ENCODE results near the gene P2RX6. TPM values are rescaled to one million over a fixed set of nuclear protein-coding genes. Genes with fewer than 3 reads are reported as not detected.

The P2RX6 gene
- total and polyA plus RNA-seq, 12 donors: 0.07 to 7.7 (median 3.2) TPM

DNA sequence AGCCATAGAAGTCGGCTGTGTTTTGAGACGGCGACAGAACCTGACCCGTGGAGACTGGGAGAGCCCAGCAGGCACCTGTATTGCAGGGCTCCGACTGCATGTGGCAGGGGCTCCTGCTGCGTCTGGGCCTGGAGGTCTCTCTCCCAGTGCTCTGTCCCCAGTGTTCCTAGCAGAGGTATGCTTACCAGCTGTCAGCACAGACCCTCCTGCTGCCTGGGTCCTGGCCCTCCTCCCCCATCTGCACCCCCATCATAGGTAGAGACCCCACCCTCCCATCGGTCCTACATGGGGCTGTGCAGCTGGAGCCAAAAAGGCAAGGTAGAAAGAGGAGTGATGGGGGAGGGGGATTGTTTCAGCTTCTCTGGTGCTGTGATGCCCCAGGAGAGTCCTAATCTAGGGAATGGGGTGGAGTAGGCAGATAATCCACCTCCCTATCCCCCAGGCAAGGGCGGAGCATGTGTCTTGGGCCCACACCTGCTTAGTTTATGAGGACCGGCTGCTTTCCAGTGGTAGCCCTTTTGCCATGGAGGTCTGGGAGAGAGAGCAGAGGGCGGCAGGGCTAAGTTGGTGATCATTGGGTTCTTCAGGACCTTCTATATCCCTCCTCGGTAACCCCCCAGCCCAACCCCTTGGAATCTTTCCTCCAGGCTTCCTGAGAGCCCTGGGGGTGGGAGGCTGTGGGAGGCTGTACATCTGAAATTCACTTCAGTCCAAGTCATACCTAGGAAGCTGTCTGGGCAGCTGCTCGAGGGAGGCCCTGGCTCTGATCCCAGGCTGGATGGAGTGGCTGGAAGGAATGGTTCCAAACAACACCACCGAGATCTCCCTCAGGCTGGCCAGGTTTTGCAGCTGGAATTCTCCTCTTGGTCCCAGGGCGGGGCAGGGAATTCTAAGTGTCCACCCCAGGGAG, 12.1 kb downstream of the P2RX6 start:
- H3K36me3 ChIP-seq: no peaks in the 10 kb centered on the region
- H3K9me3 ChIP-seq: no peaks in the 10 kb centered on the region
- peaks cover 5 to 32% (median 21%) of the 10 kb centered on the region in 7 donors for H3K27me3 ChIP-seq
- intact Hi-C loops (cut with DNase I): loop anchor here in 1 of 10 donors (10.0 kb wide), 1 partner anchor 82 kb away; no protein-coding TSS in a partner anchor
- DNase-seq (peak in 1 of 2 donors; percentile 57), ATAC-seq (peak in 3 of 8 donors; percentile 14 to 38 (median 23))
- H3K4me1 ChIP-seq: peaks cover 2 to 12% (median 4%) of the 10 kb centered on the region in 9 donors
- H3K27ac ChIP-seq: no peak overlapping the region
- TF ChIP-seq CTCF (IDR thresholded peaks at IDR 0.05): no peak
- 61 to 63% methylated on average over 14 of the region's 14 CpGs for WGBS, 2 donors
- no peak overlapping the region for H3K4me3 ChIP-seq

DNA sequence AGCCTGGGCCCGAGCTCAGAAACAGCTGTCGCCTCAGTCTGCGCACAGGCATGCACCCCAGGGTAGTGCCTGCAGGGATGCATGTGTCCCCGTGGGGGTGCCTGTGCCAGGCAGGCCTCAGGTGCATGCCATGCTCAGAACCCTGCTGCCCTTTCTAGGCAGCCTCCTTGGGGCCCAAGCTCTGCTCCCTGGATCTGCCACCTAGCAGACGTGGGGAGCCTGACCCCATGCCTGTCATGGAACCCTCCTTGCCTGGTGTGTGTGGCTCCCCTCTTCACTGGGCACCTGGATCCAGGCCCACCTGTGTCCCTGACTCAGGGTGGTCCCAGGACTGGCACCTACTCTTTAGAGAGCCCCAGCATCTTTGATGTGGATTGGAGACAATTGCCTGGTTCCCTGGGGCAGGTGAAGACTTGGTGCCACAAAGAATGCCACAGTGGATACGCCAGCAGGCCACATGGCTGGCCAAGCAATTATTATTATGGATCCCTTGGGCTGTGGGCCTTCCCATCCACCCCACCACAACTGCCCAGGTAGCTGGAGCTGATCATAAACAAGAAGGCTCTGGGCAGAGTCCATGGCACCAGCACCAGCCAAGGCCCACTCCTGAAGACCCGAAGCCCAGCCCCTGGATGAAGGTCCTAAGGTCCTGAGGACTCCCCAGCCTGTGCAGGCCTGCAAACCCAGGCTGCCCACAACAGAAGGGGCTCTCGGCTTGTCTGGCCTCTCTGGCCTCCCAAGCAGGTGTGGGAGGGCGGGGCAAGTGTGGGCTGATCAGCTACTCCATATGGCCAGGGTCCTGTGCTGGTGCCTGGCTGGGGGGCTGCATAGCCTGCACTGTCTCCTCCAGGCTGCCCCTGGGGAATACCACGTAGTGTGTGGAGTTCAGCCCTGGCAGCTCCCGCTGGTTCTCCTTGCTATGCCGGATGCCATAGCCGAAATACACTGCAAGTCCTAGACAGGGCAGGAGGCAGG, 13.6 kb downstream of the P2RX6 start:
- no peak for TF ChIP-seq CTCF (IDR thresholded peaks at IDR 0.05)
- WGBS, 2 donors: 90 to 95% methylated on average over 13 of the region's 13 CpGs
- H3K4me3 ChIP-seq: no peak overlapping the region
- no peaks in the 10 kb centered on the region for H3K9me3 ChIP-seq
- H3K36me3 ChIP-seq: no peaks in the 10 kb centered on the region
- H3K4me1 ChIP-seq: peaks cover 3 to 19% (median 8%) of the 10 kb centered on the region in 9 donors
- no peak for DNase-seq
- intact Hi-C loops (cut with DNase I): loop anchor here in 2 of 10 donors (2.0 to 10.0 kb wide), 2 partner anchors 36 to 84 kb away; no protein-coding TSS in a partner anchor
- peak in 1 of 8 donors; percentile 7 for ATAC-seq
- H3K27ac ChIP-seq: no peak overlapping the region
- H3K27me3 ChIP-seq: peaks cover 8 to 44% (median 31%) of the 10 kb centered on the region in 7 donors

GRCh38 chr22:21029486-21030025, 14.6 kb downstream of the P2RX6 start:
- ATAC-seq: no peak
- Histone ChIP-seq H3K27me3 (peaks cover 8 to 47% (median 39%) of the 10 kb centered on the region in 7 donors), H3K9me3 (no peaks in the 10 kb centered on the region), H3K27ac (no peak overlapping the region), H3K4me1 (peaks cover 3 to 19% (median 8%) of the 10 kb centered on the region in 9 donors), H3K36me3 (no peaks in the 10 kb centered on the region), H3K4me3 (no peak overlapping the region)
- WGBS, 2 donors: 67 to 69% methylated on average over 12 of the region's 12 CpGs
- DNase-seq: no peak
- intact Hi-C loops (cut with DNase I): loop anchor here in 4 of 10 donors (2.0 to 10.0 kb wide), 4 partner anchors 35 to 85 kb away; no protein-coding TSS in a partner anchor
- no peak for TF ChIP-seq CTCF (IDR thresholded peaks at IDR 0.05)

All from heart right ventricle (tissue), 16 donors.